ENCODE results near the gene TTC22.

Gene TTC22

GRCh38 chr1:54833121-54833520 is 32.0 kb upstream of the TTC22 start:
- no peak for DNase-seq

- no peak for DNase-seq
These were observed 25.2 kb upstream of the TTC22 start for GRCh38 chr1:54826226-54826816.

GRCh38 chr1:54825696-54826095 is 24.6 kb upstream of the TTC22 start:
- DNase-seq: no peak

GRCh38 chr1:54823670-54824069 is 22.5 kb upstream of the TTC22 start:
- no peak for DNase-seq

- DNase-seq: no peak
These were observed 18.6 kb upstream of the TTC22 start for GRCh38 chr1:54819733-54820132.

GRCh38 chr1:54819195-54819536 is 18.0 kb upstream of the TTC22 start:
- DNase-seq: no peak

GRCh38 chr1:54818461-54819194 is 17.5 kb upstream of the TTC22 start:
- DNase-seq: no peak

GRCh38 chr1:54816951-54817350 is 15.8 kb upstream of the TTC22 start:
- DNase-seq: no peak

- DNase-seq: no peak
These were observed 15.0 kb upstream of the TTC22 start for GRCh38 chr1:54816130-54816529.

- no peak for DNase-seq
These were observed 14.2 kb upstream of the TTC22 start for GRCh38 chr1:54815086-54815876.

GRCh38 chr1:54814571-54814970 is 13.4 kb upstream of the TTC22 start:
- no peak for DNase-seq

- no peak for DNase-seq
These were observed 13.0 kb upstream of the TTC22 start for GRCh38 chr1:54814126-54814498.

- DNase-seq: no peak
These were observed 12.5 kb upstream of the TTC22 start for GRCh38 chr1:54813485-54814125.

GRCh38 chr1:54812801-54813484 is 11.8 kb upstream of the TTC22 start:
- DNase-seq: no peak

GRCh38 chr1:54811739-54812655 is 10.9 kb upstream of the TTC22 start:
- no peak for DNase-seq

- no peak for DNase-seq
These were observed 9.9 kb upstream of the TTC22 start for GRCh38 chr1:54811066-54811465.

- DNase-seq: peak; percentile 27 to 59 (median 46)
These were observed 9.2 kb upstream of the TTC22 start for GRCh38 chr1:54810153-54810942.

GRCh38 chr1:54809496-54810074 is 8.5 kb upstream of the TTC22 start:
- no peak for DNase-seq

- no peak for DNase-seq
These were observed 7.5 kb upstream of the TTC22 start for GRCh38 chr1:54808443-54809207.

- no peak for DNase-seq
These were observed 6.6 kb upstream of the TTC22 start for GRCh38 chr1:54807756-54808155.

All from stimulated activated naive CD4-positive, alpha-beta T cell (primary cell).